ENCODE results near the gene HPX. TPM values are rescaled to one million over a fixed set of nuclear protein-coding genes. Genes with fewer than 3 reads are reported as not detected.

Gene HPX
- total RNA-seq, 1 experiment from 2014 or later: not detected

GRCh38 chr11:6474413-6474792, 33.6 kb upstream of the HPX start:
- no peak for DNase-seq
- Histone ChIP-seq H3K4me2 (ENCODE audit: low read depth, low read length, poor library complexity, severe bottlenecking) (peak overlapping the region; percentile 67), H3K27ac (ENCODE audit: low read length) (no peak overlapping the region), H3K36me3 (ENCODE audit: insufficient read depth, low read length) (peaks cover 3% of the 10 kb centered on the region; the same call in 1 of the 2 replicates), H2AFZ (ENCODE audit: low read length) (no peak overlapping the region), H3K9ac (ENCODE audit: low read length) (peak overlapping the region; percentile 55), H3K9me2 (replicated peaks; ENCODE audit: insufficient read depth, low read length) (no peaks in the 10 kb centered on the region), H3K4me1 (ENCODE audit: low read length) (peaks cover 14% of the 10 kb centered on the region), H3K79me2 (ENCODE audit: low read length) (peaks cover 4% of the 10 kb centered on the region), H4K20me1 (ENCODE audit: insufficient read depth, low read depth, low read length) (peaks cover 3% of the 10 kb centered on the region; the same call in 1 of the 2 replicates), H3K9me3 (ENCODE audit: low read length) (no peaks in the 10 kb centered on the region), H3K4me3 (ENCODE audit: low read length) (peak overlapping the region; percentile 63; the same call in 1 of the 2 replicates), H3K27me3 (ENCODE audit: low read length) (no peaks in the 10 kb centered on the region)

GRCh38 chr11:6473451-6474412, 32.9 kb upstream of the HPX start, which contains the start of gene TRIM3:
Gene TRIM3 (minus strand): TSS chr11:6473941. CDS start chr11:6465695, 8,246 bp downstream.
- Histone ChIP-seq H3K9me3 (ENCODE audit: low read length) (no peaks in the 10 kb centered on the region), H3K4me3 (ENCODE audit: low read length) (peak within 1 kb of the TSS; percentile 72), H3K9me2 (replicated peaks; ENCODE audit: insufficient read depth, low read length) (no peaks in the 10 kb centered on the region), H3K4me1 (ENCODE audit: low read length) (peaks cover 16% of the 10 kb centered on the region), H3K79me2 (ENCODE audit: low read length) (no peaks in the 10 kb centered on the region), H3K36me3 (ENCODE audit: insufficient read depth, low read length) (no peaks in the 10 kb centered on the region; the same call in 1 of the 2 replicates), H3K9ac (ENCODE audit: low read length) (peak within 1 kb of the TSS; percentile 75), H4K20me1 (ENCODE audit: insufficient read depth, low read depth, low read length) (0 out of 2 replicates have a peak, but pooled peaks cover 3% of the 10 kb centered on the region), H3K4me2 (ENCODE audit: low read depth, low read length, poor library complexity, severe bottlenecking) (peak within 1 kb of the TSS; percentile 75), H3K27ac (ENCODE audit: low read length) (no peak within 1 kb of the TSS), H3K27me3 (ENCODE audit: low read length) (no peaks in the 10 kb centered on the region), H2AFZ (ENCODE audit: low read length) (peak within 1 kb of the TSS; percentile 82)
- peak; percentile 89 for DNase-seq

GRCh38 chr11:6472934-6473333, 32.1 kb upstream of the HPX start:
- DNase-seq: no peak
- Histone ChIP-seq H3K79me2 (ENCODE audit: low read length) (no peaks in the 10 kb centered on the region), H3K9ac (ENCODE audit: low read length) (peak overlapping the region; percentile 75), H3K4me1 (ENCODE audit: low read length) (peaks cover 16% of the 10 kb centered on the region), H3K9me2 (replicated peaks; ENCODE audit: insufficient read depth, low read length) (no peaks in the 10 kb centered on the region), H3K36me3 (ENCODE audit: insufficient read depth, low read length) (no peaks in the 10 kb centered on the region; the same call in 1 of the 2 replicates), H3K4me2 (ENCODE audit: low read depth, low read length, poor library complexity, severe bottlenecking) (peak overlapping the region; percentile 75), H3K4me3 (ENCODE audit: low read length) (peak overlapping the region; percentile 72; the same call in 1 of the 2 replicates), H2AFZ (ENCODE audit: low read length) (no peak overlapping the region), H3K27ac (ENCODE audit: low read length) (no peak overlapping the region), H4K20me1 (ENCODE audit: insufficient read depth, low read depth, low read length) (0 out of 2 replicates have a peak, but pooled peaks cover 3% of the 10 kb centered on the region), H3K9me3 (ENCODE audit: low read length) (no peaks in the 10 kb centered on the region), H3K27me3 (ENCODE audit: low read length) (no peaks in the 10 kb centered on the region)

- no peak overlapping the region for H2AFZ ChIP-seq (ENCODE audit: low read length)
- H3K27ac ChIP-seq (ENCODE audit: low read length): no peak overlapping the region
- peaks cover 16% of the 10 kb centered on the region for H3K4me1 ChIP-seq (ENCODE audit: low read length)
- H3K4me2 ChIP-seq (ENCODE audit: low read depth, low read length, poor library complexity, severe bottlenecking): no peak overlapping the region
- H3K79me2 ChIP-seq (ENCODE audit: low read length): no peaks in the 10 kb centered on the region
- no peaks in the 10 kb centered on the region for H3K9me2 ChIP-seq (replicated peaks; ENCODE audit: insufficient read depth, low read length)
- H3K9ac ChIP-seq (ENCODE audit: low read length): 0 out of 2 replicates have a peak overlapping the region, but pooled peaks have one; percentile 21
- H4K20me1 ChIP-seq (ENCODE audit: insufficient read depth, low read depth, low read length): 0 out of 2 replicates have a peak, but pooled peaks cover 3% of the 10 kb centered on the region
- no peak for DNase-seq
- no peaks in the 10 kb centered on the region for H3K9me3 ChIP-seq (ENCODE audit: low read length)
- no peaks in the 10 kb centered on the region for H3K36me3 ChIP-seq (ENCODE audit: insufficient read depth, low read length)
- H3K4me3 ChIP-seq (ENCODE audit: low read length): no peak overlapping the region
- no peaks in the 10 kb centered on the region for H3K27me3 ChIP-seq (ENCODE audit: low read length)
These were observed 28.8 kb upstream of the HPX start for GRCh38 chr11:6469599-6469998.

GRCh38 chr11:6468712-6469495, 28.1 kb upstream of the HPX start:
- no peaks in the 10 kb centered on the region for H3K36me3 ChIP-seq (ENCODE audit: insufficient read depth, low read length)
- H3K79me2 ChIP-seq (ENCODE audit: low read length): no peaks in the 10 kb centered on the region
- H3K4me1 ChIP-seq (ENCODE audit: low read length): peaks cover 10% of the 10 kb centered on the region
- H3K4me3 ChIP-seq (ENCODE audit: low read length): no peak overlapping the region
- H3K27ac ChIP-seq (ENCODE audit: low read length): no peak overlapping the region
- no peaks in the 10 kb centered on the region for H3K9me3 ChIP-seq (ENCODE audit: low read length)
- H2AFZ ChIP-seq (ENCODE audit: low read length): no peak overlapping the region
- H4K20me1 ChIP-seq (ENCODE audit: insufficient read depth, low read depth, low read length): 0 out of 2 replicates have a peak, but pooled peaks cover 3% of the 10 kb centered on the region
- DNase-seq: peak; percentile 68
- H3K4me2 ChIP-seq (ENCODE audit: low read depth, low read length, poor library complexity, severe bottlenecking): no peak overlapping the region
- no peaks in the 10 kb centered on the region for H3K27me3 ChIP-seq (ENCODE audit: low read length)
- no peaks in the 10 kb centered on the region for H3K9me2 ChIP-seq (replicated peaks; ENCODE audit: insufficient read depth, low read length)
- H3K9ac ChIP-seq (ENCODE audit: low read length): 0 out of 2 replicates have a peak overlapping the region, but pooled peaks have one; percentile 21

- Histone ChIP-seq H3K9me3 (ENCODE audit: low read length) (no peaks in the 10 kb centered on the region), H3K79me2 (ENCODE audit: low read length) (no peaks in the 10 kb centered on the region), H2AFZ (ENCODE audit: low read length) (no peak overlapping the region), H3K27ac (ENCODE audit: low read length) (no peak overlapping the region), H3K4me3 (ENCODE audit: low read length) (no peak overlapping the region), H3K27me3 (ENCODE audit: low read length) (no peaks in the 10 kb centered on the region), H3K9me2 (replicated peaks; ENCODE audit: insufficient read depth, low read length) (no peaks in the 10 kb centered on the region), H3K36me3 (ENCODE audit: insufficient read depth, low read length) (no peaks in the 10 kb centered on the region), H4K20me1 (ENCODE audit: insufficient read depth, low read depth, low read length) (no peaks in the 10 kb centered on the region), H3K4me2 (ENCODE audit: low read depth, low read length, poor library complexity, severe bottlenecking) (no peak overlapping the region), H3K4me1 (ENCODE audit: low read length) (peaks cover 16% of the 10 kb centered on the region), H3K9ac (ENCODE audit: low read length) (no peak overlapping the region)
- DNase-seq: no peak
These were observed 18.3 kb upstream of the HPX start for GRCh38 chr11:6459099-6459450.

GRCh38 chr11:6458352-6459098, 17.7 kb upstream of the HPX start:
- Histone ChIP-seq H3K79me2 (ENCODE audit: low read length) (no peaks in the 10 kb centered on the region), H3K4me2 (ENCODE audit: low read depth, low read length, poor library complexity, severe bottlenecking) (no peak overlapping the region), H3K4me3 (ENCODE audit: low read length) (no peak overlapping the region), H2AFZ (ENCODE audit: low read length) (no peak overlapping the region), H3K27ac (ENCODE audit: low read length) (no peak overlapping the region), H3K9me2 (replicated peaks; ENCODE audit: insufficient read depth, low read length) (no peaks in the 10 kb centered on the region), H3K4me1 (ENCODE audit: low read length) (peaks cover 16% of the 10 kb centered on the region), H3K36me3 (ENCODE audit: insufficient read depth, low read length) (no peaks in the 10 kb centered on the region), H3K9ac (ENCODE audit: low read length) (no peak overlapping the region), H3K27me3 (ENCODE audit: low read length) (no peaks in the 10 kb centered on the region), H3K9me3 (ENCODE audit: low read length) (no peaks in the 10 kb centered on the region), H4K20me1 (ENCODE audit: insufficient read depth, low read depth, low read length) (no peaks in the 10 kb centered on the region)
- DNase-seq: no peak
